ENCODE measurements around the gene TRRAP.

DNA sequence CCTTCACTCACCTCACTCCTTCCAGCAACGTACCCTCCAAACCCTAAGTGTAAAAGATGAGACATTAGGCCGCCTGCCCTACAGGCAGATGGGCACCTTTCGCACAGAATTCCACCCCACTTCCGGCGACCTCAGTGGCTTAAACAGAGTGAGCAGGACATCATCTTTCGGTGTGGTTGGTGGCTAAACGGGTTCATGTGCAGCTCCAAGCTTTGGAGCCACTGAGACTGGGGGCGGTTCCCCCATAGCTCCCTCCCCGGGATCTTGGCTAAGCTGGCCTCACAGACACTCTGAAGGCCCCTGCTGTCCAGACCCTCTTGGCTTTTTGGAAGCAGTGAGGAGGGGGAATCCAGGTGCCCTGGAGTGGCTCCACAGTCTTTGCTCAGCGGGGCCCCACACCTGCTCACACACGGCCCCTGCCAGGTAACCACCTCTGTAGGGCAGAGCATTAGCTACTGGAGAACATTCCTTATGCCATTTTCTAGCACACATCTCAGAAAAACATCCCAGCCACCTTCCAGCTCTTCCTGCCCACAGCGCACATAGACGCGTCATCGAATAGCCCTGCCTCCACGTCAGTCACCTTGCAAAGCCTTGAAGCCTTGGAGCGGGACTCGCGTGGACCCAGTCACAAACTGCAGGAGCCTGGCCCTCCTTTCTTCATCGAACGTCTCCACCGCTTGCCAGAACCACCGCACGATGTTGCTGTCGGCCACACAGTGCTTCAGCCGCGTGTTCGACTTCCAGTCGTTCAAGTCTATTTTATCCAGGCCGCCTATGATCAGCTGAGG lies 156.8 kb downstream of the TRRAP start:
- TF ChIP-seq, protein P1, sequence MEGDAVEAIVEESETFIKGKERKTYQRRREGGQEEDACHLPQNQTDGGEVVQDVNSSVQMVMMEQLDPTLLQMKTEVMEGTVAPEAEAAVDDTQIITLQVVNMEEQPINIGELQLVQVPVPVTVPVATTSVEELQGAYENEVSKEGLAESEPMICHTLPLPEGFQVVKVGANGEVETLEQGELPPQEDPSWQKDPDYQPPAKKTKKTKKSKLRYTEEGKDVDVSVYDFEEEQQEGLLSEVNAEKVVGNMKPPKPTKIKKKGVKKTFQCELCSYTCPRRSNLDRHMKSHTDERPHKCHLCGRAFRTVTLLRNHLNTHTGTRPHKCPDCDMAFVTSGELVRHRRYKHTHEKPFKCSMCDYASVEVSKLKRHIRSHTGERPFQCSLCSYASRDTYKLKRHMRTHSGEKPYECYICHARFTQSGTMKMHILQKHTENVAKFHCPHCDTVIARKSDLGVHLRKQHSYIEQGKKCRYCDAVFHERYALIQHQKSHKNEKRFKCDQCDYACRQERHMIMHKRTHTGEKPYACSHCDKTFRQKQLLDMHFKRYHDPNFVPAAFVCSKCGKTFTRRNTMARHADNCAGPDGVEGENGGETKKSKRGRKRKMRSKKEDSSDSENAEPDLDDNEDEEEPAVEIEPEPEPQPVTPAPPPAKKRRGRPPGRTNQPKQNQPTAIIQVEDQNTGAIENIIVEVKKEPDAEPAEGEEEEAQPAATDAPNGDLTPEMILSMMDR (IDR thresholded peaks at IDR 0.05), result no peak
- TF ChIP-seq POLR2A (IDR thresholded peaks at IDR 0.05), result no peak
